GM18505 (cell line): ENCODE results near the gene LETMD1.

ENCODE experiments used
- ATAC-seq: cut with Tn5 transposase; IDR thresholded peaks from one replicate; pipeline ENCODE4 v1.9.1; 2021; ENCODE audit not compliant: unreplicated experiment
- POLR2A ChIP-seq: IDR thresholded peaks from 4 replicates; pipeline ENCODE4 v1.6.1; 2011; ENCODE audit warnings: borderline replicate concordance; ENCODE audit not compliant: insufficient read depth, insufficient read length; ENCODE audit errors: extremely low read depth

Gene LETMD1

DNA sequence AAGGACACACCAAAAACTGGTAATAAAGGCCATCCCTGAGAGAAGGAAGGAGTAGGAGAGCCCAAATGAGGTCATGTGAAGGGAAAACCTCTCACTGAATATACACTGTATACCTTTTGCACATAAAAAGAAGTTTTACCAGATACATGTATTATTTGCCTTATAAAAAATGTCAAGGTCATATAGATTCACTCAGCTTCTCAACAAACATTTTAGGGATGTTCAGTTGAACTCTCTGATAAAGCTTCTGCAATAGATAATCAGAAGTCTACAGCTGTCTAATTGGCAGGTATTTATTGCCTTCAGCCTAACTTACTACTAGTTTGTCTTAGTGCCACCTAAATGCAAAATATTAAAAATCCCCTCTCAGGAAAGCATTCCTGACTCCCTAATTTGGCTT lies 30.7 kb upstream of the LETMD1 start:
- no peak for TF ChIP-seq POLR2A

DNA sequence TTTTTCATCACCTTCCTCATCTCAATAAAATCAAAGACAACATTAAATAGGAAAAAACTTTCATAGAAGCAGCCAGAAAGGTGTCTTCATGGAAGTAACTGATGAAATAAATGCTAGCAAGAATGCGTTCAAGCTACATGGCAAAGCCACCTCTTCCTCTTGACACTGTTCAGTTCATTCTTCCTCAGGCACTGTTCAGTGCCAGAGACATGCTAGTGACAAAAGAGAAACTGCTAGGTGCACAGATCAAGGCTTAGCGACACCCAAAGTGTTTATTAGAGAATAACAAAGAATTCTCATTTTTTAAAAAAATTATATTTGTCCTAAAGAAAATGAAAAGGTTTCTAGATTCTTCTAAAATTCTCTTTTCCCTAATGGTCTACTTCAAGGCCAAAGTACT lies 29.2 kb upstream of the LETMD1 start:
- TF ChIP-seq POLR2A, result no peak
- no peak for ATAC-seq

More for the DNA sequence above, 30.7 kb upstream of the LETMD1 start:
- ATAC-seq, result no peak

DNA sequence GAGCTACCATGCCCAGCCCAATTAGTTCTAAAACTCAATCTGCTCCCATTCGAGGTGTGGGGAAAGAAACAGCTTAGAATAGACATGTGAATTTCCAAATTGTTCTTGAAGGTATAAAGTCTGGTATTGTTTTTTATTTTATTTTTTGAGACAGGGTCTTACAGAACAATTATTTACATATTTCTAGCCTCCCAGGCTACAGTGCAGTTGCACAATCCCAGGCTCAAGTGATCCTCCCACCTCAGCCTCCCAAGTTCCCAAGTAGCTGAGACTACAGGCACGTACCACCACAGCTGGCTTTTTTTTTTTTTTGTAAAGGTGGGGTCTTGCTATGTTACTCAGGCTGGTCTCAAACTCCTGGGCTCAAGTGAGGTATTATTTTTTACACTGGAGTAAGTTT lies 28.2 kb upstream of the LETMD1 start:
- TF ChIP-seq POLR2A, result no peak
- ATAC-seq, result no peak

DNA sequence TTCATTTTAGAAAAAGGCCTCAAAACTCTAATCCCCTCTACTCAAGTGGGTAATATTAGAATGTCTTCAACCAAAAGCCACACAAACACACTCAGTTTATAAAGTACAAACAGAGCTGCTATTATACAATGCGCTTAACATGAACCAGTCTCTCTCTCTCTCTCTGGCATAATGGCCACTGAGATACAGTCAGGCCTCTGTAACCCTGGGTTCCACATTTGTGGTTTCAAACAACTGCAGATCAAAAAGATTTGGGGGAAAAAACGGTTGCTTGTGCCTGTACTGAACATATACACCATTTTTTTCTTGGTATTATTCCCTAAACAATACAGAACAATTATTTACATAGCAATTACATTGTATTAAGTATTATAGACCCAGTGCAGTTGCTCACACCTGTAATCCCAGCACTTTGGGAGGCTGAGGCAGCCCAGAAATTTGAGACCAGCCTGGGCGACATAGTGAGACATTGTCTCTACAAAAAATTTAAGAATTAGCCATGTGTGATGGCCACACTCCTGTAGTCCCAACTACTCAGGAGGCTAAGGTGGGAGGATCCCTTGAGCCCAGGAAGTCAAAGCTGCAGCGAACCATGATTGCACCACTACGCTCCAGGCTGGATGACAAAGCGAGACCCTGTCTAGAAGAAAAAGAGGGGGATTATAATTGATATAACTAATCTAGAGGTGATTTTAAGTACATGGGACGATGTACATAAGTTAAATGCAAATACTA lies 27.5 kb upstream of the LETMD1 start:
- no peak for ATAC-seq

DNA sequence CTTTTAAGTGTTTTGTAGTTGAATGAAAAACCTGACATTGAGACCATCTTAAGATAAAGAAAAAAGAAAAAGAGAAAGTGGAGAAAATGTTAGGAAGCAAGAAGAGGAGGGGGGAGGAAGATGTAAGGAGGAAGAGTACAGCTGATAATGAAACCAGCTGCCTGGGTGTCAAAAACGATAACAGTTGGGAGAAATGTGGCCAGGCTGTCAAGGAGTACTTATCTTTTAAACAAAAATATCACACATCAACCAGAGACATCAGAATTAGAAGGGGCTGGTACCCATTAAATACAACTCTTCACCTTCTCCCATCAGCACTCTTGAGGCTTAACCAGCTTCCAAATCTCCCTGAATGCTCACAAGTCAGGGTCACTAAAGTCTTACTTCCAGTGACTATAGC lies 26.4 kb upstream of the LETMD1 start:
- ATAC-seq, result no peak
- no peak for TF ChIP-seq POLR2A

More for the DNA sequence above, 27.5 kb upstream of the LETMD1 start:
- no peak for TF ChIP-seq POLR2A

DNA sequence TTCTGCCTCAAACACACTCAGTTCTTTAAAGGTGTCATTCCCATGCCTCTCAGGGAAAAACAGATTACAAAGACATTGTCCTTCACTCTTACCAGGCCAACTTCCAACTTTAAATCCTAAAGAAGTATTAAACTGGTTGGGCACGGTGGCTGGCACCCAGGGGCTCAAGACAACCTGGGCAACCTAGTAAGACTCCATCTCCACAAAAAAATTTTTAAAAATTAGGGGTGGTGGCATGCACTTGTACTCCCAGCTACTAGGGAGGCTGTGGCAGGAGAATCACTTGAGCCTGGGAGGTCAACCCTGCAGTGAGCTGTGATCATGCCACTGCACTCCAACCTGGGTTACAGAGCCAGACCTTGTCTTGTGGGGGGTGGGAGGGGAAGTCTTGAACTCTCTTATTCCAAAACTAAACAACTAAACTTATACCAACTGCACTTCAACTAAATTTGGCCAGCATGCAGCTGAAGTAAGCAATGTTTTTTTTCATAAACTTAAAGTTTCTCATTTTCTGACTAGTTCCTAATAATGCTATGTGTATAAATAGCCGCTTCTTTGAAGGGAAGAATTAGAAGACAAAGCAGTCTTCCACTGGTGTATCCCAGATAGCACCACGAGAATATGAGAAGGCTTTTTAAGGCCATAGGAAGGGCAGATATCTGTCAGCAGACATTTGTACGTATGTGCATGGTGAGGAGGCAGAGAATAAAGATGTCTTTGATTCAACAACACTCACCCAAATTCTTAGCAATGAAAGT lies 24.3 kb upstream of the LETMD1 start:
- no peak for ATAC-seq
- TF ChIP-seq POLR2A, result no peak

DNA sequence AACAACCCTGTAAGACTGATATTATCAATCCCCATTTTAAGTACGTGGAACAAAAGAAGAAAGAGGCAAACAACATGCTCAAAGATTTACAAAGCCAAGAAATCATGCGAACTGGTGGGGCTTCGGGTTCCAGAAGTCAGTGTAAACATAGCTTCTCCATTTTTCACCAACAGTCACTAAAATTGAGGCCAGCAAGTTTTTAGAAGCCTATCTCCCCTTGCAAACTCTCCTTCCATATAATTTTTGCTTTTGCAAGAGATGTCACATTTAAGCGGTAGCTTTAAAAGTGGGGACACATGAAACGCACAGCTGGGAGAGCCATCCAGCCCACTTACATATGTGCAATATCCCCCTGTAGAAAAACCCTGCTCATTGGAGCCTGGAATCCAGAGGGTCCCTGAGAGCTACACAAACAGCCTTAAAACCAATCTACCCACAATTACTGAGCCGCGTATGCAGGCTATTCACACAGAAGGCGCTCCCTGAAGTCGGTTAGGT lies 22.7 kb upstream of the LETMD1 start:
- TF ChIP-seq POLR2A, result no peak
- ATAC-seq, result no peak

DNA sequence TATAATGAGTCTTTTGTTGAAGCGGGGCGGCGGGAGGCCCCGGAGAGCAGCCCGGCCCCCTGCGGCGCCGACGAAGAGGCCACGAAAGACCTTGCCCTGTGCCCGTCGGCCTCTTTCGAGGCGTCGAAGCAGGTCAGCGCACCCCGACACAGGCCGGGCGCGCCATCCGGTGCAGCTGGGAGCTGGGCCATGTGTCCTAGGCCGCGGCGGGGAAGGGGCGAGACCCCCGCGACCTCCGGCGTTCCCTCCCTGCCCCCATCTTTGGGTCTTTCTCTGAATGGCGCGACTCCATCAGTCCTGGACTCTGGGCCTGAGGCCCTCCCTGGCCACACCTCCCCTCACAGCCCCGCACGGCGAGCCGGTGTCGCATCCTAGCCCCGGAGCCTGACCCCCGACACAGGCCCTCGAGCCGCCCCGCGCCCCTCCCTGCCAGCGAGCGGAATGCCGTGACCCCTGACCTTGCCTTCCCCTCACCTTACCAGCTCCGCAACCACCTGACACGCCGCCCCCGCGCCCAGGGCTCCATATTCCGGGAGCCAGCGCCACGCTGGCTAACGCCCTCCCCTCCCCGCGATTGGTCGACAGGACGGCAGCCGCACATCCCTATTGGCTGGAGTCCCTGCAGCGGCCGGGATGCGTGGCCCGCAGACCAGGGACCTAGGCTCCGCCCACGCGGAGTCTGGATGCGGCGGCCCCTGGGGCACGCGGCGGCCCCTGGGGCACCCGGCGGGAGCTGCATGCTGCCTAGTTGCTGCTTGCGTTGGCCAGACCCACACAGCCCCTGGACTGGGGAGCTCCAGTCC lies 22.1 kb upstream of the LETMD1 start, which contains the start of gene SLC11A2:
Gene SLC11A2, minus strand, starts transcription at position 549 of the 803 bp plus-strand sequence. CDS start 15,656 bp downstream, outside the sequence.
- ATAC-seq, result peak; percentile 83

DNA sequence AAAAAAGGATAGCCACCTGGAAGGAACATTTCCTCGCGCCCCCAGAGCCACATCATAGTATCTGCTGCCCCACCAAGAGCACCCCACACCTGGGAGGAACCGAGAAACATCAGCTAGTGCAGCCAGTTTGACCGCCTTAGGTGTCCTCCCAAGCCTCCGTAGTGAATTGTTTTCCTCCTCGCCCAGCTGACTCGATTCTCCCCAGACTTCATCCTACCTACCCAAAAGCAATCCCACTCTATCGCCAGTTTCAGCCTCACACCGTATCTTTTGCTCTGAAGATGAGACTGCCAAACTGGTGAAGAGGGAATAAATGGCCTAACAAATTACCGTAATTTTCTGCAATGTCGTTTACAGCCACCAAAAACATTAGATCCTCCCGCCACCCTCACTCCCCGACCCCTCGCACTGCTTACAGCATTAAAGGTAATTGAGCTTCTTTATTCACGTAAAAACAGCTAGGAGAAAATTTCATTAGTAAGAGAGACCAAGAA lies 20.7 kb upstream of the LETMD1 start:
- no peak for ATAC-seq
- TF ChIP-seq POLR2A, result no peak

More for the DNA sequence above, 22.1 kb upstream of the LETMD1 start, which contains the start of gene SLC11A2:
- TF ChIP-seq POLR2A, result peak; percentile 67

DNA sequence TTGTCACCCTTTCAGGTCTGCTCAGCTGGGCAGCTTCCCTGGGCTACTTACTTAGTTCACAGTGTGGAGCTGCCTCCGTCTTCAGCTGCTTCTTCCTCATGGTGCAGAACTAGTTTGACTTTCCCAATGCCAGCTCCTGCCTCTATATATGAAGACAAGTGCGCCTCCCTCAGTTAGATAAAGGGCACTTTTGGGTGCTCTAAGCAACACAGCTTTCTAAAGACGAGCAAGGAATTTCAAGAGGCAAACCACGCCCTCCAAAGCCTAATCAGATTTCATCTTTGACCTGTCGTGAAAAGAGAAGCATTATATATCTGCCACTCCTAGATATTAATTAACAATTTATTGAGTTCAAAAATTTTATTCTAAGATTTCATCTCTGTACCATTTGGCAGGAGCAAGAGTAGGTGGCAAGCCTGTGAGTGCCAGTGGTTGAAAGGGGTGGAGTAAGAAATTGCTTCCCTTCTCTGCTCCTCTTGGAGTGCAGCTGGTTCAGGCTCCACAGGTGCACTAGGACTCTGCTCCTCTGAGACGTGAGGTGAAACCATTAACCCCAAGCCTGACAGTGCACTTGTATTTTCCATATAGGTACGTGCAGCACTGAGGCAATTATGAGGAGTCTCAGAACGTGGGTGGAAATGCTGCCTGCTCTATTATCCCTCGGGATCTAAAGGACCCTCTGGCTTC lies 19.9 kb upstream of the LETMD1 start:
- no peak for ATAC-seq
- no peak for TF ChIP-seq POLR2A

DNA sequence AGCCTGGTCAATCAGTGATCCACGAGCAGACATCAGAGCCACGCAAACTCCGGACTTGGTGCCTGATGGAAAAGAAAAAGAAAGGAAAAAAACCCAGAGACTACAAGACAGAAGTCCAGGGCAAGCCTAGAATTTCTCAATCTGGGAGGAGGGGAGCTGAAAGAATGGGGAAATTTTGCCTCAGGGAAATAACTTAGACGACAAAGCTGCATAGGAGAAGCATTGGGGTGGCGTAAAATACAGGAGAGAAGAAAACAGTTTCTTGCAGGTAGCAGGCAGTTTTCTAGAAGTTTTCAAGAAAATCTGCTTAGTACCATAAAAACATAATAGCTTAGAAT lies 19.3 kb upstream of the LETMD1 start:
- TF ChIP-seq POLR2A, result no peak
- no peak for ATAC-seq

DNA sequence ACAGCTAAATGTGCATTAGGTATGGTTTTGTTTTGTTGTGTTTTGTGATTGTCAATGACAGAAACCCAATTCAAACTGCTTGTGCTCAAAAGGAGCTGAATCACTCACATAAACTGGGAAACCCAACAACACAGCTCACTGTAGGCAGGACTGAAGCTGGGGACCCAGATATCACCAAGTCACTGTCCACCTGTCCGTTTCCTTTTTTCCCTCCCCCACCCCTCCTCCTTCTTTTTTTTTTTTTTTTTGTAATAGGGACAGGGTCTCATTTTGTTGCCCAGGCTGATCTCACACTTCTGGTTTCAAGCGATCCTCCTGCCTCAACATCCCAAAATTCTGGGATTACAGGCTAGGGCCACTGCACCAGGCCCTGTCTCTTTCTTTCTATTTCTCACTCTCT lies 15.1 kb upstream of the LETMD1 start:
- no peak for ATAC-seq
- TF ChIP-seq POLR2A, result no peak

DNA sequence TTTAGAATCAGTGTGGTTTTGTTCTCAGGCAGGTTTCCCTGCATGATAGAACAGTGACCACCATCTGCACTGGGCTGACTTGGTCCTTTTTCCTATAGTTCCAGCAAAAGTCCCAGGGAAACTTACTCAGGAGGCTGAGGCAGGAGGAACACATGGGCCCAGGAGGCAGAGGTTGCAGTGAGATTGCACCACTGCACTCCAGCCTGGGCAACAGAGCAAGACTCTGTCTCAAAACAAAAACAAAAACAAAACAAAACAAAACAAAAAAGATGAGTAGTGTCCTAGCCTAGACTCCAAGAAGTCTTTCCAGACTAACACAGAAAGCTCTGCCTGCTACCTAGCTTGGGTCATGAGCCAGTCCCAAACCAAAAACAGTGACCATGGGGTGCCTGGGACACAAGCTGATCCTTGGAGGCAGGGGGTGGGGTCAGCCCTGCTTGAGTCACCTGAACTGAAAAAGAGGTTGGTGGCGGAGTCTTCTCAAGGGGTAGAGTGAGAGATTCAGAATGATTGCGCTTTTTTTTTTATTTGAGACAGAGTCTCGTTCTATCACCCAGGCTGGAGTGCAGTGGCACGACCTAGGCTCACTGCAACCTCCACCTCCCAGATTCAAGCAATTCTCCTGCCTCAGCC lies 14.6 kb upstream of the LETMD1 start:
- no peak for ATAC-seq
- no peak for TF ChIP-seq POLR2A

DNA sequence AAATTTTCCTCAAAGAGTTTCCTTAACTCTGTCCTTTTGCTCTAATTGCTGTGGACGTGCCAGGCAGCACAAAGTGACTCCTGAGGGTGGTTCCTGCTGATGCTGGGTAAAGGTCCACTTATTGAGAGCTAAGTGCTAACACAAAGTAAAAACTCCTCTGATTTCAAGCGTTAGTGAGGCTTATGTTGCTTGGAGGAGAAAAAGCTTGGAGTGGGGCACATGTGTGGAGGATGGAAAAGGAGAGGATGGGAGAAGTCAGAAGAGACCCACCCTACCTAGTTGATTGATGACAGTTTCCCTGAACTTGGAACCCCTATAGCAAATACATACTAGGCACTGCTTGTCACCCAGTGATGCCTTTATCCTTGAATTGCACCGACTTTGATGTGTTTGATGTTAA lies 11.8 kb upstream of the LETMD1 start:
- ATAC-seq, result no peak
- no peak for TF ChIP-seq POLR2A
